Measurements from ENCODE around the gene CPPED1.

The CPPED1 gene

GRCh38 chr16:12677502-12677901, 126.2 kb downstream of the CPPED1 start:
- peak; percentile 3 for DNase-seq

- DNase-seq, result no peak
Observed at GRCh38 chr16:12675852-12676251, 127.8 kb downstream of the CPPED1 start.

- DNase-seq, result no peak
Observed at GRCh38 chr16:12675046-12675445, 128.6 kb downstream of the CPPED1 start.

GRCh38 chr16:12674524-12674923, 129.2 kb downstream of the CPPED1 start:
- DNase-seq, result no peak

- no peak for DNase-seq
Observed at GRCh38 chr16:12674071-12674470, 129.6 kb downstream of the CPPED1 start.

- DNase-seq, result no peak
Observed at GRCh38 chr16:12673466-12673865, 130.2 kb downstream of the CPPED1 start.

- DNase-seq, result no peak
Observed at GRCh38 chr16:12672986-12673385, 130.7 kb downstream of the CPPED1 start.

GRCh38 chr16:12669908-12670307, 133.8 kb downstream of the CPPED1 start:
- no peak for DNase-seq

- DNase-seq, result no peak
Observed at GRCh38 chr16:12667909-12668308, 135.8 kb downstream of the CPPED1 start.

- DNase-seq, result no peak
Observed at GRCh38 chr16:12664164-12664733, 139.4 kb downstream of the CPPED1 start.

GRCh38 chr16:12661656-12662172, 142.0 kb downstream of the CPPED1 start:
- DNase-seq, result peak; percentile 46

- no peak for DNase-seq
Observed at GRCh38 chr16:12659871-12660270, 143.8 kb downstream of the CPPED1 start.

- no peak for DNase-seq
Observed at GRCh38 chr16:12658506-12658905, 145.2 kb downstream of the CPPED1 start.

- DNase-seq, result no peak
Observed at GRCh38 chr16:12655537-12655936, 148.2 kb downstream of the CPPED1 start.

- no peak for DNase-seq
Observed at GRCh38 chr16:12653820-12654392, 149.8 kb downstream of the CPPED1 start.

- no peak for DNase-seq
Observed at GRCh38 chr16:12652924-12653323, 150.8 kb downstream of the CPPED1 start.

- no peak for DNase-seq
Observed at GRCh38 chr16:12651765-12652512, 151.7 kb downstream of the CPPED1 start.

- no peak for DNase-seq
Observed at GRCh38 chr16:12649356-12649755, 154.3 kb downstream of the CPPED1 start.

GRCh38 chr16:12646490-12647274, 157.0 kb downstream of the CPPED1 start:
- peak; percentile 58 for DNase-seq

GRCh38 chr16:12646098-12646489, 157.6 kb downstream of the CPPED1 start:
- no peak for DNase-seq

GRCh38 chr16:12643034-12643455, 160.6 kb downstream of the CPPED1 start:
- no peak for DNase-seq

- DNase-seq, result no peak
Observed at GRCh38 chr16:12639044-12639443, 164.6 kb downstream of the CPPED1 start.

- DNase-seq, result no peak
Observed at GRCh38 chr16:12637002-12637401, 166.7 kb downstream of the CPPED1 start.
